Bone marrow (tissue), 2 donors: Measurements from ENCODE around the gene LINGO3.

Experiments used
- DNase-seq, 2 donors: peaks; one replicate each; lab custom pipeline; 2025; lab: John Stamatoyannopoulos, UW

Gene LINGO3

DNA sequence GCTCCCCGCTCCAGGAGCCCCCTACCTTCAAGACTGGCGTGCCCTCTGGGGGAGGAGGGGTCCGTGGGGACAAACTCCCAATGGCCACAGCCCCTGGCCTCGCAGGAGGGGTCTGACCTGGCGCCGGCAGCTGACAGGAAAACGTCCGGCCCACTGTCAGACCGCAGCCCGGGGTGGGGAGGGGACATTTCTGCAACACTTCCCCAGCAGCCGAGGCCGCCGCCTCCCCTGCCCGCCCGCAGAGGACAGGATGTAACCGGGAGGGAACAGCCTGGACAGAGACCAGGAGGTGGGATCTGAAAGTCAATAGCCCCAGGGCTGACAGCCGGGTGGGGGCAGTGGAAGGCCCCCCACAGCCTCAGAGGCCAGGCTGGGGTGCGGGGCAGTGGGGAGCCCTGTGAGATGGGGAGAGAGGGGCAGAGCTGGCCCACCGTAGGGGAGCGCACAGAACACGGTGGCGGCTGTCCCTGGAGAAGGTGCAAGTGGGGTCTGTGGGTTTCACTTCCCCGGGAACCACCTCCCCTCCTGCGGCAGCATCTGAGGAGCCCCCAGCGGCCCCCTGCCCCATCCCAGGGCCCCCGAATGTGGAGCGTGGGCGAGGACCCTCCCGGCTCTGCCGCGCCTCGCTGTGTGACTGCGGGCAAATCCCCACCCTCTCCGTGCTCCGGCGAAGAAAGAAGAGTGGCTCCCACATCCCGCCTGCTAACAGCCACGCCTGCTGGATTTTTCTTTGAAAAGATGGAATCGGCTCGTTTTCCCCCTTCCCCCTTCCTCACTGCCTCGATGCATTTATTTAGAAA, 25.7 kb downstream of the LINGO3 start, which contains the start of gene PEAK3:
TSS of gene PEAK3 (minus strand) at position 114 of the 800 bp plus-strand sequence. CDS start 1,244 bp downstream, outside the sequence.
- peak in 1 of 2 donors; percentile 61 for DNase-seq

GRCh38 chr19:2281265-2282061, 26.5 kb downstream of the LINGO3 start:
- DNase-seq = peak in 1 of 2 donors; percentile 61

DNA sequence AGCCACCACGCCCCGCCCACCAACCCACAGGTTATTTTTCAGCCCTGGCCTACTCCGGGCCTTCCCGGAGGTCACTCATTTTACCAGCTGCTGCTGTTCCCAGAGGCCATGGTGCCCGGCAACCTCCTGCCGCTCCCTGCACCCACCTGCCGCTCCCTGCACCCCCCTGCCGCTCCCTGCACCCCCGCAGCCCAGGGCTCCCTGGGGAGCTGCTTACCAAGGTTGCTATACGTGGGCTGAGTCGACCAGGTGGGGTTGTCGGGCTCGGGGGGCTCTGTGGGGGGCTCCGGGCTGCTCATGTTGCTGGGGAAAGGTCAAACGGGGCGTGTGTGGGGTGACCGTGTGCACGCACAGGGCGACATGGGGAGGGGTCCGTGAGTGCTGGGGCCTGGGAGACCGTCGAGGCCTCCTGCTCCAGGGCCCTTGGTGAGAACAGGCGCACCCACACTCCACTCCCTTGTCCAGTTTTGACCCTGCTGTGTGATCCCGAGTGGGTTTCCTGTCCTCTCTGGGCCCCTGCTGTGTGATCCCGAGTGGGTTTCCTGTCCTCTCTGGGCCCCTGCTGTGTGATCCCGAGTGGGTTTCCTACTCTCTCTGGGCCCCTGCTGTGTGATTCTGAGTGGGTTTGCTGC, 27.2 kb downstream of the LINGO3 start:
- no peak for DNase-seq

GRCh38 chr19:2278459-2279158, 29.3 kb downstream of the LINGO3 start:
- no peak for DNase-seq

DNA sequence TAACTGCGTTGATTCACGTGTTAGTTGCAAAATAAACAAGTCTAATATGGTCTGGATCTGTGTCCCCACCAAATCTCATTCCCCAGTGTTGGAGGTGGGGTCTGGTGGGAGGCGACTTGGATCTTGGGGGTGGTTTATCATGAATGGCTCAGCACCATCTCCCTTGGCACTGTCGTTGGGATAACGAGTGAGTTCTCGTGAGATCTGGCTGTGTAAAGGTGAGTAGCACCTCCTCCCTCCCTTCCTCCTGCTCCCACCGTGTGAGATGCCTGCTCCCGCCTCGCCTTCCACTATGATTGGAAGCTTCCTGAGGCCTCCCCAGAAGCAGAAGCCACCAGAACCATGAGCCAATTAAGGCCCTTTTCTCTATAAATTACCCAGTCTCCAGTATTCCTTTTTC, 30.8 kb downstream of the LINGO3 start:
- DNase-seq = no peak

- no peak for DNase-seq
Measured at GRCh38 chr19:2276429-2276986, 31.4 kb downstream of the LINGO3 start.

DNA sequence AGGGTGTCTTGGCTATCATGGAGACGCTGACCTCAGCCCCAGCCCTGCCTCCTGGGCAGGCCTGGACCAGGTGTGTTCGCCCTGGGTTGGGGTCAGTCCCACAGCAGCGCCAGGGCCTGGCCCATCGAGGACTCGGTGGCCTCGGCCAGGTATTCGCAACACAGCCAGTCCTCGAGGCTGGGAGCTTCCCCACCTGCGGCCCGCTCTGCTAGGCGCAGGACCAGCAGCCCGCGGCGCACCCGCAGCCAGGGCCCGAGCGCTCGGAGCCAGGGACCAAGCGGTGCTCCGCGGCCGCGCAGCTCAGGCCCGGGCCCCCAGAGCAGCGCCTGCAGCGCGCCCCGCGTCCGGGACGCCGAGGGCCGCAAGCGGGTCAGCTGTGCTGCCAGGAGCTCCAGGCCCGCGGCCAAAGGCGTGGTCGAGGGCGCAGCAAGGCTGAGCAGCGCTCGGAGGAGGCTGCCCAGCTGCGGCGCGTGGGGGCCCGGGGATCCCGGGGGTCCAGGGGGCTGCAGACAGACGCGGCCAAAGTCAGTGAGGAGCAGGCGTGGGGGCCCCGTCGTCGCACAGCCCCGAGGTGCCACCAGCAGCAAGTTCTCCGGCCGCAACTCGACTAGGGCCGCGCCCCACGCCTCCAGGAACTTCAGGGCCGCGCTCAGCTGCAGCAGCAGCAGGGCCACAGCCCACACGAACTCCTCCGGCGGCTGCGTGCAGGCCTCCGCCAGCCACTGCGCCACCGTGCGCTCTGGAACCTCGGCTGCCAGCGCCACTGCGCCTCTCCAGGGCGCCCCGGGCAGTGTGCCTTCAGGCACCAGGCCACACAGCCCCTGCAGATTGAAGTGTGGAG, 32.1 kb downstream of the LINGO3 start:
- DNase-seq = no peak

GRCh38 chr19:2274931-2275535, 32.9 kb downstream of the LINGO3 start:
- peak in 1 of 2 donors; percentile 16 for DNase-seq

DNA sequence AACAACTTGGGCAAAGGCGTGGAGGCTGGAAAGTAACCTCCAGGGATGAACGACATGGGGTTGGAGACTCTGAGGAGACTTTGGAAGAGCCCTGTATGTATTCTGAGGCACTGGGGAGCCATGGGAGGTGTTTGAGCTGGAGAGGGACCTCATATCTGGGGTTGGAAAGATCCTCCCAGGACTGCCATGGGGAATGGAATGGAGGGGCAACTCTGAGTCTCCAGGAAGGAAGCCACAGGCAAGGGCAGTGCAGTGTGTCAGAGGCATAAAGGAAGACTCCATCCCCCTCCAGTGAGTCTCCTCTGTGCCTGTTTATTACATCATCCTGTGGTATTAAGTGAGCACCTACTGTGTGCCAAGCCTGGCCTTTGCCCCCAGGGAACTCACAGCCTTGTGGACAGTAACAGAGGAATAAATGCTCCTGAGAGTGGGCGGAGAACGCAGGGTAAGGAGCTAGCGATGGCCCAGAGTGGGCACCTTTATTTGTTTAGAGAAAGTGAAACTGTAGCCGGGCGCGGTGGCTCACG, 33.7 kb downstream of the LINGO3 start:
- DNase-seq = no peak

- peak; percentile 23 to 52 for DNase-seq
Measured at GRCh38 chr19:2273356-2274184, 34.4 kb downstream of the LINGO3 start.

GRCh38 chr19:2271234-2272103, 36.5 kb downstream of the LINGO3 start:
- peak in 1 of 2 donors; percentile 51 for DNase-seq

GRCh38 chr19:2270423-2271233, 37.3 kb downstream of the LINGO3 start:
- peak; percentile 83 to 84 for DNase-seq

- peak in 1 of 2 donors; percentile 51 for DNase-seq
Measured at GRCh38 chr19:2270157-2270422, 37.9 kb downstream of the LINGO3 start.

- DNase-seq = peak; percentile 92 to 93
Measured at GRCh38 chr19:2269244-2270156, 38.5 kb downstream of the LINGO3 start.

GRCh38 chr19:2268861-2269243, 39.1 kb downstream of the LINGO3 start:
- no peak for DNase-seq

DNA sequence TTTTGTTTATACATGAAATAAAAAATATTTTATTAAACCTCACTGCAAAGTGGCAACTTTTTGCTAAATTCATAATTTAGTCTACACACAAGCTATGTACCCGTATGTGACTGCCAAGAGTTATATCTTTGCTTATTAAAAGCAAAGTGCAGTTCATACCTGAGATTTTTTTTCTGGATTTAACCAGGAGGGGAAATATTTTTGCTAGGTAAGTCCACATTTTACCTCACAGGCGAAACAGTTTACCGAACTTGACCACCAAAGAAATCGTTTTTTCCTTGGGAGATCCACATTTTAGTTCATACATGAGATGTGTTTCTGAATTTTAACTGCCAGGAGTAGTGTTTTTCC, 39.5 kb downstream of the LINGO3 start:
- no peak for DNase-seq
